H9 (cell line): ENCODE results near the gene SLC23A2. TPM values are rescaled to one million over a fixed set of nuclear protein-coding genes. Genes with fewer than 3 reads are reported as not detected.
"Not testable (repeated sequence)": the region's sequence is repeated elsewhere in the genome, so short reads cannot be mapped to it uniquely, and the experiment has no call there.

ENCODE experiments used
- DNase-seq: peaks from one replicate; pipeline ENCODE4 v3.0.0-alpha.2; 2017
- H2AFZ ChIP-seq: one replicate; pipeline ENCODE4 v1.6.1; 2013; ENCODE audit warnings: mild to moderate bottlenecking, low read length, control low read depth, moderate library complexity
- H2AK5ac ChIP-seq: 2 replicates; pipeline ENCODE4 v1.6.1; 2013; ENCODE audit warnings: low read length, control low read depth, mixed read lengths; ENCODE audit not compliant: insufficient read length
- H2BK120ac ChIP-seq: one replicate; pipeline ENCODE4 v1.6.1; 2013; ENCODE audit warnings: low read depth, mild to moderate bottlenecking, low read length, control low read depth, inconsistent platforms; ENCODE audit not compliant: poor library complexity, severe bottlenecking
- H2BK12ac ChIP-seq: 2 replicates; pipeline ENCODE4 v1.6.1; 2013; ENCODE audit warnings: low read length, control low read depth, mixed read lengths, low read depth; ENCODE audit not compliant: insufficient read length
- H2BK15ac ChIP-seq: 2 replicates; pipeline ENCODE4 v1.6.1; 2013; ENCODE audit warnings: low read depth, low read length, control low read depth
- H2BK20ac ChIP-seq: one replicate; pipeline ENCODE4 v1.6.1; 2013; ENCODE audit warnings: low read depth, mild to moderate bottlenecking, low read length, control low read depth, inconsistent platforms; ENCODE audit not compliant: poor library complexity, severe bottlenecking
- H2BK5ac ChIP-seq: 2 replicates; pipeline ENCODE4 v1.6.1; 2013; ENCODE audit warnings: low read length, control low read depth, mixed read lengths; ENCODE audit not compliant: insufficient read length
- H3K14ac ChIP-seq: 2 replicates; pipeline ENCODE4 v1.6.1; 2013; ENCODE audit warnings: low read length, control low read depth; ENCODE audit not compliant: insufficient read depth
- H3K18ac ChIP-seq: 2 replicates; pipeline ENCODE4 v1.6.1; 2013; ENCODE audit warnings: low read depth, mild to moderate bottlenecking, mixed read lengths, low read length, control low read depth; ENCODE audit not compliant: insufficient read length
- H3K23ac ChIP-seq: 2 replicates; pipeline ENCODE4 v1.6.1; 2013; ENCODE audit warnings: low read length, control low read depth, mixed read lengths, low read depth; ENCODE audit not compliant: insufficient read length
- H3K23me2 ChIP-seq: 2 replicates; pipeline ENCODE4 v1.6.1; 2013; ENCODE audit warnings: low read depth, mild to moderate bottlenecking, mixed read lengths, low read length, control low read depth; ENCODE audit not compliant: insufficient read length, poor library complexity, severe bottlenecking
- H3K27ac ChIP-seq: 2 replicates; pipeline ENCODE4 v1.5.1; 2013; ENCODE audit warnings: low read length, control low read depth, mixed read lengths, low read depth; ENCODE audit not compliant: insufficient read length
- H3K27me3 ChIP-seq: 2 replicates; pipeline ENCODE4 v1.6.1; 2013; ENCODE audit warnings: low read length, control low read depth, inconsistent platforms; ENCODE audit not compliant: insufficient read depth
- H3K4ac ChIP-seq: 2 replicates; pipeline ENCODE4 v1.6.1; 2013; ENCODE audit warnings: low read depth, mild to moderate bottlenecking, control low read depth, inconsistent platforms, low read length, moderate library complexity
- H3K4me1 ChIP-seq: 2 replicates; pipeline ENCODE4 v1.6.1; 2013; ENCODE audit warnings: low read length, control low read depth, inconsistent platforms; ENCODE audit not compliant: insufficient read depth
- H3K4me2 ChIP-seq: 2 replicates; pipeline ENCODE4 v1.6.1; 2013; ENCODE audit warnings: low read length, control low read depth, mixed read lengths; ENCODE audit not compliant: insufficient read length, insufficient read depth
- H3K56ac ChIP-seq: 2 replicates; pipeline ENCODE4 v1.6.1; 2013; ENCODE audit warnings: low read depth, mild to moderate bottlenecking, mixed read lengths, low read length, control low read depth; ENCODE audit not compliant: insufficient read length
- H3K79me1 ChIP-seq: 2 replicates; pipeline ENCODE4 v1.6.1; 2013; ENCODE audit warnings: low read depth, mild to moderate bottlenecking, moderate library complexity, low read length, control low read depth, inconsistent platforms; ENCODE audit not compliant: insufficient read depth, poor library complexity, severe bottlenecking
- H3K79me2 ChIP-seq: 2 replicates; pipeline ENCODE4 v1.6.1; 2013; ENCODE audit warnings: low read length, control low read depth, inconsistent platforms; ENCODE audit not compliant: insufficient read depth
- H3K9ac ChIP-seq: 2 replicates; pipeline ENCODE4 v1.6.1; 2013; ENCODE audit warnings: low read length, control low read depth, mixed read lengths; ENCODE audit not compliant: insufficient read length; ENCODE audit errors: extremely low read depth
- H3K9me3 ChIP-seq: one replicate; pipeline ENCODE4 v1.6.1; 2013; ENCODE audit warnings: low read depth, low read length, inconsistent platforms; ENCODE audit not compliant: control insufficient read depth
- H3T11ph ChIP-seq: one replicate; pipeline ENCODE4 v1.6.1; 2013; ENCODE audit warnings: mild to moderate bottlenecking, low read length, control low read depth, inconsistent platforms
- H4K20me1 ChIP-seq: one replicate; pipeline ENCODE4 v1.6.1; 2013; ENCODE audit not compliant: control insufficient read depth, insufficient read length, insufficient read depth
- H4K5ac ChIP-seq: 2 replicates; pipeline ENCODE4 v1.6.1; 2013; ENCODE audit warnings: low read depth, mild to moderate bottlenecking, mixed read lengths, low read length, control low read depth; ENCODE audit not compliant: insufficient read length
- H4K8ac ChIP-seq: replicated peaks from 2 replicates; pipeline ENCODE4 v1.6.1; 2013; ENCODE audit warnings: low read length, control low read depth, mixed read lengths, low read depth; ENCODE audit not compliant: insufficient read length
- H4K91ac ChIP-seq: 2 replicates; pipeline ENCODE4 v1.6.1; 2013; ENCODE audit warnings: low read depth, mild to moderate bottlenecking, moderate library complexity, mixed read lengths, low read length, control low read depth; ENCODE audit not compliant: insufficient read length
- H3K27ac Mint-ChIP-seq, 3 experiments: 2 replicates in 2 of 3; 3 replicates in 1 of 3; pipeline ENCODE4 v1.8.0; 2020 to 2021; ENCODE audit warnings: mixed read lengths in 3 of 3, mild to moderate bottlenecking in 1 of 3, moderate library complexity in 1 of 3
- H3K27me3 Mint-ChIP-seq: 2 replicates; pipeline ENCODE4 v1.8.0; 2021; ENCODE audit warnings: low read depth, mild to moderate bottlenecking, moderate library complexity, mixed read lengths
- H3K36me3 Mint-ChIP-seq, 3 experiments: 2 replicates in 2 of 3; 3 replicates in 1 of 3; pipeline ENCODE4 v1.8.0; 2020 to 2021; ENCODE audit warnings: low read depth in 3 of 3, mixed read lengths in 3 of 3; ENCODE audit not compliant: insufficient read depth in 1 of 3
- H3K4me1 Mint-ChIP-seq, 2 experiments: 2 replicates each; pipeline ENCODE4 v1.8.0; 2020; ENCODE audit warnings: mixed read lengths in 2 of 2
- H3K4me3 Mint-ChIP-seq, 2 experiments: 2 replicates in 1 of 2; 3 replicates in 1 of 2; pipeline ENCODE4 v1.8.0; 2020 to 2021; ENCODE audit warnings: mild to moderate bottlenecking in 2 of 2, mixed read lengths in 2 of 2, moderate library complexity in 1 of 2
- H3K9me3 Mint-ChIP-seq, 2 experiments: 2 replicates in 1 of 2; 3 replicates in 1 of 2; pipeline ENCODE4 v1.8.0; 2020; ENCODE audit warnings: mild to moderate bottlenecking in 2 of 2, mixed read lengths in 2 of 2, moderate library complexity in 1 of 2
- CTCF ChIP-seq: fragments of 200-600 bp; sonication (generic); conservative IDR thresholded peaks from 3 replicates; pipeline ENCODE4 v1.8.0; 2021; ENCODE audit warnings: antibody characterized with exemption, mild to moderate bottlenecking
- WGBS: extraction: QIAGEN DNeasy Blood & Tissue Kit; methylation state at CpG from one replicate; pipeline ENCODE4 v1.1.7; 2013; ENCODE audit warnings: missing lambda C conversion rate, low lambda C conversion rate, mixed read lengths; ENCODE audit not compliant: insufficient read length; ENCODE audit errors: extremely low coverage; 5-methylcytosine and 5-hydroxymethylcytosine counted together
- total RNA-seq: library from RNA; stranded (reverse); gene quantifications from 2 replicates; pipeline ENCODE4 v1.2.1, GENCODE V29; 2021

The SLC23A2 gene
- total RNA-seq, 1 experiment from 2014 or later = 16.5 TPM

- Histone ChIP-seq H4K20me1 (no peaks in the 10 kb centered on the region), H2BK120ac (no peak overlapping the region), H3T11ph (no peak overlapping the region), H3K4me2 (no peak overlapping the region), H3K27me3 (no peaks in the 10 kb centered on the region), H2BK12ac (no peak overlapping the region), H3K79me2 (no peaks in the 10 kb centered on the region), H2BK5ac (no peak overlapping the region), H3K9me3 (no peaks in the 10 kb centered on the region), H2AK5ac (no peak overlapping the region), H4K8ac (no peak overlapping the region), H3K79me1 (no peaks in the 10 kb centered on the region), H3K9ac (no peak overlapping the region), H3K27ac (no peak overlapping the region), H3K4me1 (no peaks in the 10 kb centered on the region), H2BK20ac (no peak overlapping the region), H2AFZ (no peak overlapping the region), H4K5ac (no peak overlapping the region), H2BK15ac (no peak overlapping the region), H3K23me2 (no peaks in the 10 kb centered on the region), H3K56ac (no peak overlapping the region), H4K91ac (no peak overlapping the region), H3K18ac (no peak overlapping the region), H3K4ac (no peak overlapping the region), H3K23ac (no peak overlapping the region), H3K14ac (no peak overlapping the region)
- peaks cover 5% of the 10 kb centered on the region in 2 experiments; a peak in 3 of 5 replicates for H3K9me3 Mint-ChIP-seq
- no peak overlapping the region; a peak in 1 of 7 replicates for H3K27ac Mint-ChIP-seq
- no peaks in the 10 kb centered on the region for H3K27me3 Mint-ChIP-seq
- TF ChIP-seq CTCF = no peak
- peaks cover 0 to 3% of the 10 kb centered on the region in 2 experiments; a peak in 2 of 4 replicates for H3K4me1 Mint-ChIP-seq
- H3K4me3 Mint-ChIP-seq = no peak overlapping the region
- no peak for DNase-seq
- no peaks in the 10 kb centered on the region for H3K36me3 Mint-ChIP-seq
- no CpG with 5 or more reads among the region's 6 CpGs for WGBS
These were observed 22.8 kb upstream of the SLC23A2 start for GRCh38 chr20:5024103-5024502.

- not testable (repeated sequence) for H4K20me1 ChIP-seq, H3K23ac ChIP-seq, H3K79me2 ChIP-seq, H2AFZ ChIP-seq, H3K14ac ChIP-seq, H3K27me3 Mint-ChIP-seq, H3K27ac Mint-ChIP-seq, H3K18ac ChIP-seq, H2AK5ac ChIP-seq, H4K5ac ChIP-seq, H4K8ac ChIP-seq, H3K9ac ChIP-seq, H3K56ac ChIP-seq, H2BK12ac ChIP-seq, H2BK20ac ChIP-seq, H3K4me1 Mint-ChIP-seq, H3K9me3 ChIP-seq, H3K4me3 Mint-ChIP-seq, H2BK120ac ChIP-seq, H3K36me3 Mint-ChIP-seq, H3K79me1 ChIP-seq, DNase-seq, H3K4me2 ChIP-seq, H3T11ph ChIP-seq, H3K4me1 ChIP-seq, H3K27me3 ChIP-seq, H3K9me3 Mint-ChIP-seq, H3K27ac ChIP-seq, H4K91ac ChIP-seq, H3K23me2 ChIP-seq, H3K4ac ChIP-seq, H2BK5ac ChIP-seq, H2BK15ac ChIP-seq
- no CpG with 5 or more reads among the region's 4 CpGs for WGBS
These were observed 21.9 kb upstream of the SLC23A2 start for GRCh38 chr20:5023171-5023570.
